GM12873 (cell line): ENCODE results near the gene RRP8.
A peak's percentile ranks its signal among the peaks of the same experiment; 100 is the strongest.

ENCODE experiments used
- CTCF ChIP-seq: IDR thresholded peaks from 2 replicates; pipeline ENCODE4 v1.5.1; 2012; ENCODE audit warnings: low read depth, mild to moderate bottlenecking, moderate library complexity, low read length, control low read depth; ENCODE audit not compliant: insufficient read depth; ENCODE audit errors: missing control alignments

RRP8 gene

GRCh38 chr11:6614446-6614845 is 11.0 kb upstream of the RRP8 start:
- TF ChIP-seq CTCF, result no peak

DNA sequence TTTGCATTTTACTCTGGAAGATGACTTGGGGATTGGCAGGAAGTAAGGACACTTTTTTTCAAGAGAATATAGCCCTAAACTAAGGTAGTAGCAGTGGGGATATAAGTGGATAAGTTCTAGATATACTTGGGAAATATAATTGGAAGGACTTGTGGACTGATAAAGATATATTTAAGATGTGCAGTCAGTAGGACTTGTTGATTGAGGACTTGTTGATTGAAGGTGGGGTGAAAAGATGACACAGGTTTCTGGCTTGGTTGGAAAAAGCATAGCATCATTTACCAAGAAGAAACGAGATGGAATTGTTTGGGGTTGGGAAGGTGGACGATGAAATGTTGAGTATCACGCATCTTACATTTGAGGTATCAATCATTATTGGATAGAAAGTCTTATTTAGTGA is 10.1 kb upstream of the RRP8 start:
- TF ChIP-seq CTCF, result no peak

GRCh38 chr11:6612213-6613041 is 9.0 kb upstream of the RRP8 start, which contains the start of gene TAF10:
Gene TAF10, minus strand, starts transcription at chr11:6612216. Its CDS starts 27 bp downstream, at chr11:6612189.
- TF ChIP-seq CTCF, result peak; percentile 69

DNA sequence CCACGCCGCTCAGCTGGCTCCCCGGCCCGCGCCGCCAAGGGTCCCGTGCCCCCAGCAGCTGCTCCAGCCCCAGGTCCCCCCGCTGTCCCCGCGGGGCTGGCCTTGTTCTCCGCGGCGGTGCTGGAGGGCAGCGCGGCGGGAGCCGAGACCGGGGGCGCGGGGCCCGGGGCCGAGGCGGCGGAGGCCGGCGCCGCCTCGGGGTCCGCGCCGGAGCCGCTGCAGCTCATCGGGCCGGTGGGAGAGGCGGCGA is 8.5 kb upstream of the RRP8 start:
- TF ChIP-seq CTCF, result no peak

GRCh38 chr11:6611092-6611962 is 7.9 kb upstream of the RRP8 start:
- no peak for TF ChIP-seq CTCF

DNA sequence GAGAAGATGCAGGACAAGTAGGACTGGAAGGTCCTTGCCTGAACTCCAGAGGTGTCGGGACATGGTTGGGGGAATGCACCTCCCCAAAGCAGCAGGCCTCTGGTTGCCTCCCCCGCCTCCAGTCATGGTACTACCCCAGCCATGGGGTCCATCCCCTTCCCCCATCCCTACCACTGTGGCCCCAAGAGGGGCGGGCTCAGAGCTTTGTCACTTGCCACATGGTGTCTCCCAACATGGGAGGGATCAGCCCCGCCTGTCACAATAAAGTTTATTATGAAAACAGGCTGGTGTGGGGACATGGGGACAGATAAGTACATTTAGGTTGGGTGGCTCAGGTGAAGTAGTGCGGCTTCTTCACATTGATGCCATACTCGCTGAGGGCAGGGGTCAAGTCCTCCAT is 7.2 kb upstream of the RRP8 start:
- TF ChIP-seq CTCF, result no peak

DNA sequence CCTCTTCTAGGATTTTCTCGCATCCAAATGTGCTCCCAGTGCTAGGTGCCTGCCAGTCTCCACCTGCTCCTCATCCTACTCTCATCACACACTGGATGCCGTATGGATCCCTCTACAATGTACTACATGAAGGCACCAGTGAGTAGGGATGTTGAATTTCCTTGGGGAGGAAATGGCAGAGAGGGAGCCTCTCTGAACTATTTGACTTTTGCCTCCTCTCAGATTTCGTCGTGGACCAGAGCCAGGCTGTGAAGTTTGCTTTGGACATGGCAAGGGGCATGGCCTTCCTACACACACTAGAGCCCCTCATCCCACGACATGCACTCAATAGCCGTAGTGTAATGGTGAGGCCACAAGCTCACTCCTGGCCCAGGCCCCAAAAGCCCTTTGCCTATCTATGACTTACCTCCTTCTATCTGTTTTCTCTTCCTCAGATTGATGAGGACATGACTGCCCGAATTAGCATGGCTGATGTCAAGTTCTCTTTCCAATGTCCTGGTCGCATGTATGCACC is 6.1 kb upstream of the RRP8 start:
- no peak for TF ChIP-seq CTCF
